ENCODE measurements around the gene RGS12. TPM values are rescaled to one million over a fixed set of nuclear protein-coding genes. Genes with fewer than 3 reads are reported as not detected.

Gene RGS12
- total RNA-seq, 1 donor from 2014 or later: 33.8 TPM

DNA sequence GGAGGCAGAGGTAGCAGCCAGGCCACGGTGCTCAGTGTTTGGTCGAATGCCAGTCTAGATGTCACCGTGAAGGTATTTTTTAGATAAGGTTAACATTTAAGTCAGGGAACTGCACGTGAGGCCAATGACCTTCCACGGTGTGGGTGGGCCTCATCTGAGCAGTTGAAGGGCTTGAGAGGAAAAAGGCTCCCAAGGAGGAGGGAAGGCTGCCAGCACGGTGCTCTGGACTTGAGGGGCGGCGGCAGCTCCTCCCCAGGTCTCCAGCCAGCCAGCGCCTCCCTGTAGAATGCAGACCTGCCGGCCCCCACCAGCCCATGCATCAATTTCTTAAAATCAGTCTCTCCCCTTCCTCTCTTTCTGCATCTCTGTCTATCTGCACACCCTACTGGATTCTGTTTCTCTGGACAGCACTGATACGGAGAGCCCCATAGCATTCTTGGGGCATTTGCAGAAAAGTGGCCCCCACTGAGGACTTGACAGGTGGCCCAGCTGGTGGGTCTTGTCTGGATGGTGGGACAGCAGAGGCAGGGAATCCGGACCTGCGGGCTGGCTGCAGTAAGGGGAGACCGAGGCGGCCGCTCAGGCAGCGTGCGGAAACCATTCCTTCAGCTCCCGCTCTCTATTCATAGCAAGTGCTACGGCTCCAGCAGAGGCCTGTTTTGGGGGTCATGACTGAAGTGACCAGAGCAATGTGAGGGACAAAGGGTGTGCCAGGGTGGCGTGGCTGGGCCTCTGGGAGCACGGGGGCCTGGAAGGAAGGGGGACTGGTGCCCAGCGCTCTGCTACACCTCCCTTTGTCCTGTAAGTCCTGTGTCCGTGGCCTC lies 7.9 kb upstream of the RGS12 start:
- DNase-seq (ENCODE audit: low read depth): no peak
- H3K4me3 ChIP-seq (ENCODE audit: low read depth, low read length): no peak overlapping the region
- TF ChIP-seq, protein P1, sequence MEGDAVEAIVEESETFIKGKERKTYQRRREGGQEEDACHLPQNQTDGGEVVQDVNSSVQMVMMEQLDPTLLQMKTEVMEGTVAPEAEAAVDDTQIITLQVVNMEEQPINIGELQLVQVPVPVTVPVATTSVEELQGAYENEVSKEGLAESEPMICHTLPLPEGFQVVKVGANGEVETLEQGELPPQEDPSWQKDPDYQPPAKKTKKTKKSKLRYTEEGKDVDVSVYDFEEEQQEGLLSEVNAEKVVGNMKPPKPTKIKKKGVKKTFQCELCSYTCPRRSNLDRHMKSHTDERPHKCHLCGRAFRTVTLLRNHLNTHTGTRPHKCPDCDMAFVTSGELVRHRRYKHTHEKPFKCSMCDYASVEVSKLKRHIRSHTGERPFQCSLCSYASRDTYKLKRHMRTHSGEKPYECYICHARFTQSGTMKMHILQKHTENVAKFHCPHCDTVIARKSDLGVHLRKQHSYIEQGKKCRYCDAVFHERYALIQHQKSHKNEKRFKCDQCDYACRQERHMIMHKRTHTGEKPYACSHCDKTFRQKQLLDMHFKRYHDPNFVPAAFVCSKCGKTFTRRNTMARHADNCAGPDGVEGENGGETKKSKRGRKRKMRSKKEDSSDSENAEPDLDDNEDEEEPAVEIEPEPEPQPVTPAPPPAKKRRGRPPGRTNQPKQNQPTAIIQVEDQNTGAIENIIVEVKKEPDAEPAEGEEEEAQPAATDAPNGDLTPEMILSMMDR (conservative IDR thresholded peaks at IDR 0.05; ENCODE audit: low read depth, low read length): no peak

DNA sequence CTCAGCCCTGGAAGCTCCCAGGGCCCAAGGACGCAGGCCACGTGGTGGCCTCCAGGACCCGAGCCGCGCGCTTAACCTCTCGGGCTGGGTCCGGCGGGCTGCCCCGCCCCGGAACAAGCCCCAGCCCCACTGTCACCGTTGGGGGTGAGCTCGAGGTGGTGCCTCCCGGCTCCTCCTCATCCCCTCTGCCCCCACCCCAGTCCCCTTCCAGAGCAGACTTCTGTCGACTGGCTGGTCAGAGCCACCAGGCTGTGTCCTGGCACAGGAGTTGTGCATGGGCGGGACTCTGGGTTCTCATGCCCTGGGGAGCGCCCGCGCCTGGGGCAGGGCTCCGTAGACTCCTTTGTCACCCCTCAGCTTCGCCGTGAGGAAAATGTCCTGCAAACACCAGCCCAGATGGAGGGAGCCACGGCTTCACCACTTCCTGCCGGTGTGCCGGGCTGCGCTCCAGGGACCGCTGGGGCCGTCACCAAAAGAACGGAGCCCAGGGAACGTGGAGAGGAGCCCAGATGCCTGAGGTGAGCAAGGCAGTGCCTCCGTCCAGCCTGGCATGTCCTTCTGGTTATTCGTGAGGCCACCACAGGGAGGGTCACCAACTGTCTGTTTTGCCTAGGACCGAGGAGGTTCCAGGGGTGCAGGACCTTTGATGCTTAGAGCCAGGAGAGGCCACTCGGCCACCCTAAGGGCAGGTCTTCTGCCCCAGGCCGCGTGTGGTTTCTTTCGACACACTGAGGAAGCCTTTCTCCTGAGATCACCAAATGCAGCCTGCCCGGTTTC lies 7.1 kb upstream of the RGS12 start:
- no peak for DNase-seq (ENCODE audit: low read depth)
- TF ChIP-seq, protein P1 (conservative IDR thresholded peaks at IDR 0.05; ENCODE audit: low read depth, low read length): no peak
- H3K4me3 ChIP-seq (ENCODE audit: low read depth, low read length): no peak overlapping the region

DNA sequence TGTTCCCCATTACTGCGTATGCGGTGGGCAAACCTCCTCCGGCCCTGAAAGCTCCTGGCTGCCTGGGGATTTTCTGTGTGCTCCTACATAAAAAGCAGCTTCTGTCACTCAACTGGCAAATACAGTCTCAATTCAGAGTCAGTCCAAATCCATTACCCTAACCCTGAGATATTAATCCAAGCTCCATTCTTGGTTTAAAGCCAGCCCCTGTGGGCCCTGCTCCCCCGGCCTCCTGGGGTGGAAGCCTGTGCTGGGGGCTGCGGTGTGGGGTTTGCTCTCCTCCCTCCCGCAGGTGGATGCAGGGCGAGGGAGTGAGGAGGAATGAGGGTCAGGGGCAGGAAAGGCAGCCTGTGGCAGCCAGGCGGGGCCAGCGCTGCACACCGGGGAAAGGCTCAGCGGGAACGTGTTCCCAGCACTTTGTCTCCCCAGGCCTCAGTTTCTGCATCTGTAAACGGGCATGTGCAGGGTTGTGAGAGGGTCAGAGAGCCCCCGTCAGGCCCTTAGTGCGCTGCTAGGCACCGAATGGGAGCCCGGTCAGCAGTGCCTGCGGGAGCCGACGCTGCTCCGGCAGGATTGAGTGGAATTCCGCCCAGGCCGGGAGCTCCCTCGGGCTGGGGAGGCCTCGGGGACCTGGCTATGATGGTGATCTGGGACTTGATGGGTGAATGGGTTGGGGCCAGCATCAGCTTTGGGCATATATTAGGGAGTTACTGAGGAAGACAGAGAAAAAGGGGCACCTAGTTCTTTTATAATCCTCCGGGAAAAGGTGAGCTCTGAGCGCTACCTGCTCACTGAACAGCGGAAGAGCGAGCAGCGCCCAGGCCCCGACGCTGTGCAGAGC lies 6.3 kb upstream of the RGS12 start:
- no peak overlapping the region for H3K4me3 ChIP-seq (ENCODE audit: low read depth, low read length)
- no peak for DNase-seq (ENCODE audit: low read depth)
- TF ChIP-seq, protein P1 (conservative IDR thresholded peaks at IDR 0.05; ENCODE audit: low read depth, low read length): no peak

DNA sequence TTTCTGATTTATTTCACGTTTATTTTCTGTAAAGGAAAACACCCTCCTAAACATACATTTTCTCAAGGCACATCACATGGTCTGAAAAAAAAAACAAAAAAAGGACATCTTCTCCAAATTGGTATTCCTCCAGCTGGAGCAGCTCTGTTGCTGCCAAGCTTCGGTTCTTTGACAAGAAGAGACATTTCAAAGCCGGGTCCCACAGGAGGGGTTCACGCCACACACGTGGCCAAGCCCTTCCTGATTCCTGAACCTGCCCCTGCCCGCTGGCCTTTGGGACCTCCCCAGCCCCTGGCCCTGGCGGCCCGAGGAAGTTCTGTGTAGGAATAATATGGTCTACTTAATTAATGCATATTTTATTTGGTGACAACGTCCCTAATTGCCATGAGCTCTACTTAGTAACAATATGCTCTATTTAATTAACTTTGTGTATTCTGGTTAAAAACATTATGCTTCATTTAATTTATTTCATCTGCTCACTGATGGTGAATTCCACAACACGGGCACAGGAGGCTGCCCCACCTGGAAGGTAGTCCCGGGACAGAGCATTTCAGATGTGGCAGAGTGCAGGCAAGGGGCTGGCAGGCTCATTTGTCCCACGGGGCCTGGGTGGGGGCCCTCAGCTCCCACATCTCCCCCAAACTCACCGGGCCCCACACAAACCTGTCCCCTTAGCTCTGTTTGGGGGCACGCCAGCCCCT lies 5.4 kb upstream of the RGS12 start:
- DNase-seq (ENCODE audit: low read depth): no peak
- TF ChIP-seq, protein P1 (conservative IDR thresholded peaks at IDR 0.05; ENCODE audit: low read depth, low read length): no peak
- H3K4me3 ChIP-seq (ENCODE audit: low read depth, low read length): no peak overlapping the region

DNA sequence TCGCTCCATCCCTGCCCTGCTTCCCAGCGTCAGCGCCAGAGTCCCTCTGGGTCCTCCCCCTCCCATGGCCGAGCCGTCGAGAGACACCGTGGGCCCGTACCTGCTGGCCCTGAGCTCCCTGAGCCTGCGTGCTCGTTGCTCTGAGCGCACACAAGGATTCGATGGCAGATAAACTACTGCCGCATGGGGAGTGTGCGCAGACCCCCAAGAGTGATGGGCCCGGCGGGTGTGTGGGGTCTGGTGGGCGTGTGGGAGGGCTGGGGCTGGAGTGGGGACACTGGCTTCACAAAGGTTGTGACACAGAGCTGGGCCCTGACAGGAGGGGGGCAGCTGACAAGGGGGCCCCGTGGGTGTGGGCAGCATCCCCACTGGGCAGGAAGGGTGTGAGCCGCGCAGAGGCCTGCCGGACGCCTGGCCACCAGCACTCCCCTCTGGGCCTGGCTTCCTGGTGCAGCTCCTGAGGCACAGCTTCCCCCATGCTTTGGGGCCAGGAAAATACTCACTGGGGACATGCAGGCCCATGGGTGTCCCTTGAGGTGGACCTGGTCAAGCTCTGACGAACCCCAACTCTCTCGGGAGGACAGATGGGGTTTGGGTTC lies 4.8 kb upstream of the RGS12 start:
- TF ChIP-seq, protein P1 (conservative IDR thresholded peaks at IDR 0.05; ENCODE audit: low read depth, low read length): no peak
- H3K4me3 ChIP-seq (ENCODE audit: low read depth, low read length): no peak overlapping the region
- DNase-seq (ENCODE audit: low read depth): no peak

DNA sequence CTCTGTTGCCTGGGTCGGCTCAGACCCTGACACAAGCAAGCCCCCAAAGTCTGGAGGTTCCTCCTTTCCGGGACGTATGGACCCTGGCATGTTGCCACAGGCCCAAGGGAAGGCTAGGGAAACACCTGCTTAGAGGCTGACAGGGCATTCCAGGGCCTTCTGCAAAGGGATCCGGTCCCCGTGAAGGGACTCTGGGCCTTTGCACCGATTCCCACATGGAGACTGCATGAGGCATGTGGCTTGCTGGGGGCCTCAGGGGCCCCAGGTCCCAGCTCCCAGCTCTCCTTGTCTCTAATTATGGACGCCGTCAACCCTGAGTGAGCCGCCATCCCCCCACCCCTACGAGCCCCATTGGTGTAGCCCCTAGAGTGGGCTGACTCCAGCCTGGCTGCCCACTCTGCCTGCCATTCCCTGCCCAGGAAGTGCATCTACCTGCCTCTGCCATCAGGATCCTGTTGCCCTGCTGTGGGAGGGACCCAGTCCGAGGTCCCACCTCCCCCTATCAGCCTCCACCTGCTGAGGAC lies 4.2 kb upstream of the RGS12 start:
- no peak overlapping the region for H3K4me3 ChIP-seq (ENCODE audit: low read depth, low read length)
- no peak for DNase-seq (ENCODE audit: low read depth)
- TF ChIP-seq, protein P1 (conservative IDR thresholded peaks at IDR 0.05; ENCODE audit: low read depth, low read length): no peak
